ENCODE measurements around the gene CCDC197. TPM values are rescaled to one million over a fixed set of nuclear protein-coding genes. Genes with fewer than 3 reads are reported as not detected.

The CCDC197 gene
- total RNA-seq, 1 donor from 2014 or later, result not detected

GRCh38 chr14:94014382-94014781, 17.3 kb downstream of the CCDC197 start:
- Histone ChIP-seq H3K9me3 (no peaks in the 10 kb centered on the region), H3K4me1 (no peaks in the 10 kb centered on the region), H3K27ac (no peak overlapping the region), H3K36me3 (no peaks in the 10 kb centered on the region), H3K27me3 (no peaks in the 10 kb centered on the region), H3K4me3 (no peak overlapping the region)
- ATAC-seq (no peak), DNase-seq (no peak)
- intact Hi-C loops (cut with DNase I), result no loop called here
- no peak for TF ChIP-seq CTCF (IDR thresholded peaks at IDR 0.05)

GRCh38 chr14:94015223-94015622, 18.1 kb downstream of the CCDC197 start:
- no peak overlapping the region for H3K4me3 ChIP-seq
- no peaks in the 10 kb centered on the region for H3K4me1 ChIP-seq
- intact Hi-C loops (cut with DNase I), result no loop called here
- TF ChIP-seq CTCF (IDR thresholded peaks at IDR 0.05), result no peak
- DNase-seq (no peak), ATAC-seq (no peak)
- no peaks in the 10 kb centered on the region for H3K36me3 ChIP-seq
- no peaks in the 10 kb centered on the region for H3K9me3 ChIP-seq
- no peaks in the 10 kb centered on the region for H3K27me3 ChIP-seq
- H3K27ac ChIP-seq, result no peak overlapping the region

- Histone ChIP-seq H3K9me3 (no peaks in the 10 kb centered on the region), H3K36me3 (no peaks in the 10 kb centered on the region), H3K27me3 (no peaks in the 10 kb centered on the region), H3K4me1 (no peaks in the 10 kb centered on the region), H3K4me3 (no peak overlapping the region), H3K27ac (no peak overlapping the region)
- ATAC-seq (no peak), DNase-seq (no peak)
- intact Hi-C loops (cut with DNase I), result no loop called here
- TF ChIP-seq CTCF (IDR thresholded peaks at IDR 0.05), result no peak
Measured at GRCh38 chr14:94016446-94016976, 19.4 kb downstream of the CCDC197 start.

GRCh38 chr14:94018308-94018707, 21.2 kb downstream of the CCDC197 start:
- Histone ChIP-seq H3K36me3 (no peaks in the 10 kb centered on the region), H3K4me3 (no peak overlapping the region), H3K4me1 (no peaks in the 10 kb centered on the region), H3K9me3 (no peaks in the 10 kb centered on the region), H3K27me3 (no peaks in the 10 kb centered on the region), H3K27ac (no peak overlapping the region)
- no peak for ATAC-seq
- TF ChIP-seq CTCF (IDR thresholded peaks at IDR 0.05), result no peak
- no peak for DNase-seq
- intact Hi-C loops (cut with DNase I), result no loop called here

- Histone ChIP-seq H3K36me3 (no peaks in the 10 kb centered on the region), H3K9me3 (no peaks in the 10 kb centered on the region), H3K27me3 (no peaks in the 10 kb centered on the region), H3K27ac (no peak overlapping the region), H3K4me3 (no peak overlapping the region), H3K4me1 (no peaks in the 10 kb centered on the region)
- ATAC-seq (no peak), DNase-seq (no peak)
- no peak for TF ChIP-seq CTCF (IDR thresholded peaks at IDR 0.05)
- intact Hi-C loops (cut with DNase I), result no loop called here
Measured at GRCh38 chr14:94019329-94019728, 22.2 kb downstream of the CCDC197 start.

- H3K27me3 ChIP-seq, result no peaks in the 10 kb centered on the region
- H3K4me3 ChIP-seq, result no peak overlapping the region
- ATAC-seq, result no peak
- no peaks in the 10 kb centered on the region for H3K4me1 ChIP-seq
- DNase-seq, result no peak
- H3K27ac ChIP-seq, result no peak overlapping the region
- TF ChIP-seq CTCF (IDR thresholded peaks at IDR 0.05), result no peak
- intact Hi-C loops (cut with DNase I), result no loop called here
- H3K36me3 ChIP-seq, result no peaks in the 10 kb centered on the region
- H3K9me3 ChIP-seq, result no peaks in the 10 kb centered on the region
Measured at GRCh38 chr14:94020267-94020666, 23.2 kb downstream of the CCDC197 start.

Data from upper lobe of right lung (tissue), 1 donor.